OCI-LY3 (cell line): Measurements from ENCODE around the gene CCDC78.

Experiments used
- CTCF ChIP-seq: fragments of 200-600, 300-600 bp; sonication (generic); IDR thresholded peaks from 2 replicates; pipeline ENCODE4 v1.5.1; 2014; ENCODE audit warnings: antibody characterized with exemption, low read length, low read depth
- EZH2phosphoT487 ChIP-seq: fragments of 200-600 bp; shearing (Covaris generic); IDR thresholded peaks from 2 replicates; pipeline ENCODE4 v1.6.1; 2018; ENCODE audit warnings: antibody characterized with exemption, mixed run types, low read depth

DNA sequence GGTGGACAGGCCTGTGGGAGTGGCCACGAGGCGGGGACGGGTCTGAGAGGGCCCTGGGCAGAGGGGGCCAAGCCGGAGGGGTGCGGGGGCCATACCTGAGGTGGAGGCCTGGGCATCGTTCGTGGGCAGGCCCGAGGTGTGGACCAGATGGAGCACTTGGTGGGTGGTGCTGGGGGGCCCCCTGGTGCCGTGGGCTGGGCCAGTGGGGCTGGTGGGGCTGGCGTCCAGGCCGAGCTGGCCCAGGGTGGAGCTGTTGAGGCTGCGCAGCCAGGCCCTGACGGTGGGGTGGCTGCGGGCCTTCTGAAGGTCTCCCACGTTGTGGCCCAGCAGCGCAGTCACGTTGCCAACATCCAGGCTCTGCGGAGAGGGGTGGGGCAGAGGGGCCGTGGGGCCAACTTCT, 43.7 kb upstream of the CCDC78 start:
- no peak for TF ChIP-seq CTCF
- no peak for TF ChIP-seq EZH2phosphoT487
